DOHH2 (cell line): ENCODE results near the gene NNAT.

Experiments
- EZH2phosphoT487 ChIP-seq: fragments of 200-600 bp; sonication (generic); IDR thresholded peaks from 2 replicates; pipeline ENCODE4 v1.6.1; 2017; ENCODE audit warnings: borderline replicate concordance, mild to moderate bottlenecking, antibody characterized with exemption, low read length, moderate library complexity, mixed read lengths
- TF ChIP-seq, protein P1 (sequence below): fragments of 200-600 bp; sonication (generic); IDR thresholded peaks from one replicate; pipeline ENCODE4 v1.5.1; 2014; ENCODE audit warnings: antibody characterized with exemption, mild to moderate bottlenecking, low read depth, low read length; ENCODE audit not compliant: poor library complexity, severe bottlenecking

DNA sequence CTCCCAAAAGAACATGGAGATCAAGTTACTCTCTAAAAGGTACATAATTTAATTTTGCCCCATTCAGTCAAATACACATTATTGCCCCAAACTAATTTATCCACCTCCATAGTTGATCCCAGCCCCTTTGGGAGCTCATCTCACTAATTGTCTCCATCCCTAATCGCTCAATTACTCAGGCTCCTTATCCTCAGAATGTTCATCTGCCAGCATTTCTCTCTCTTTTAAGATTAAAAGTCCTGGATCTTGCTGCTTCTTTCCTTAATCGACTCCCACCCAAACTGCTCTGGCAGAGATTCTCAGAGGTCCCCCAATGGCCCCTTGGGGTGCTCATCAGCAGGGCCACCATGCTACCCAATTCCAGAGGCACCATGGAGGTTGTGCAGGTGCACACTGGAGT lies 18.4 kb upstream of the NNAT start:
- no peak for TF ChIP-seq EZH2phosphoT487
- TF ChIP-seq, protein P1, sequence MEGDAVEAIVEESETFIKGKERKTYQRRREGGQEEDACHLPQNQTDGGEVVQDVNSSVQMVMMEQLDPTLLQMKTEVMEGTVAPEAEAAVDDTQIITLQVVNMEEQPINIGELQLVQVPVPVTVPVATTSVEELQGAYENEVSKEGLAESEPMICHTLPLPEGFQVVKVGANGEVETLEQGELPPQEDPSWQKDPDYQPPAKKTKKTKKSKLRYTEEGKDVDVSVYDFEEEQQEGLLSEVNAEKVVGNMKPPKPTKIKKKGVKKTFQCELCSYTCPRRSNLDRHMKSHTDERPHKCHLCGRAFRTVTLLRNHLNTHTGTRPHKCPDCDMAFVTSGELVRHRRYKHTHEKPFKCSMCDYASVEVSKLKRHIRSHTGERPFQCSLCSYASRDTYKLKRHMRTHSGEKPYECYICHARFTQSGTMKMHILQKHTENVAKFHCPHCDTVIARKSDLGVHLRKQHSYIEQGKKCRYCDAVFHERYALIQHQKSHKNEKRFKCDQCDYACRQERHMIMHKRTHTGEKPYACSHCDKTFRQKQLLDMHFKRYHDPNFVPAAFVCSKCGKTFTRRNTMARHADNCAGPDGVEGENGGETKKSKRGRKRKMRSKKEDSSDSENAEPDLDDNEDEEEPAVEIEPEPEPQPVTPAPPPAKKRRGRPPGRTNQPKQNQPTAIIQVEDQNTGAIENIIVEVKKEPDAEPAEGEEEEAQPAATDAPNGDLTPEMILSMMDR, result no peak
